T-helper 2 cell treated with Interferon-gamma antibody and Interleukin-4, amounts not matched to agents 5 μg/mL and 100 μg/mL, for 36 hours (primary cell): ENCODE data around the gene KRCC1.
"Not testable (repeated sequence)": the region's sequence is repeated elsewhere in the genome, so short reads cannot be mapped to it uniquely, and the experiment has no call there.

Source experiments
- DNase-seq: peaks from one replicate; pipeline ENCODE4 v3.0.0; 2021; ENCODE audit warnings: low spot score
- H3K27ac Mint-ChIP-seq: one replicate; pipeline ENCODE4 v1.8.0; 2021; ENCODE audit warnings: mild to moderate bottlenecking, mixed read lengths
- H3K27me3 Mint-ChIP-seq: one replicate; pipeline ENCODE4 v1.8.0; 2021; ENCODE audit warnings: low read depth, mixed read lengths
- H3K36me3 Mint-ChIP-seq: one replicate; pipeline ENCODE4 v1.8.0; 2021; ENCODE audit warnings: low read depth, mixed read lengths
- H3K4me1 Mint-ChIP-seq: one replicate; pipeline ENCODE4 v1.8.0; 2021; ENCODE audit warnings: low read depth, mixed read lengths
- H3K4me3 Mint-ChIP-seq: one replicate; pipeline ENCODE4 v1.8.0; 2022; ENCODE audit warnings: mild to moderate bottlenecking, moderate library complexity, mixed read lengths
- H3K9me3 Mint-ChIP-seq: one replicate; pipeline ENCODE4 v1.8.0; 2021; ENCODE audit warnings: mixed read lengths

KRCC1 gene

DNA sequence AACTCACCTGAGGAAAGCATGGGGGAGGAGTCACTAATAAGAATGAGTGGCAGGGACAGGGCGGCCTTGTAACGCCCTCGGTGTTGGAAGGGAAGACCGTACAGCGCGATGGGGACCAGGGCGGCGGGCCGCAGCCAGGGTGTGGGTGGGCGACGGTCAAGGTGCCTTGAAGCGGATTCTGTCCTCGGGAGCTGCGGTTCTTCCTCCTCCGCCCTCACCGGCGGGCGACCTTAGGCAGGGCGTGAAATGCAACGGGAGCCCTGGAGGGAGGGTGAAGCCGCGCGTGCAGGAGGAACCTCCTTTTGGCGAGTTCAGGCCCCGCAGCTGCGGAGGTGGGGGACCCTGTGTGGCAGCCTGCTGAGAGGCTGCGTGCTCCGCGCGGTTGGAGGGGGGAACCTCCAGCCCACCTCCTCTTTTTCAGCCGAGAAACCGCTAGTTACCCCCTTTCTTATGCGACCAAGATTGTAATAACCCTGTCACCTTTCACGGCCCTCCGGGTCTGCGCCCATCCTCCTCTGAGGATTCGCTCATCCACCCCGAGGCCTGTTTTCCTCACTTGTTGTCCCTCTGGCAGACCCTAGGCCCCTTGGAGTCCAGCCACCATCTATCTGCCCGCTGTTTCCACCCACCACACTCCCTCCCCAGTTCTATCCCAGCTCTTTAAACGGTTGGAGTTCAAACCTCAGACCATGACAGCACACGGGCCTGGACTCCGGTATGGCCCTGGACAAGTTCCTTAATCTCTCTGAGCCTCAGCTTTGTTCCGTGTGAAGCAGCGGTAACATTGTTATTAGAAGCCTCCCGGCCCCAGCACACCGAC is 38.4 kb downstream of the KRCC1 start:
- Mint-ChIP-seq H3K4me3 (peak overlapping the region; percentile 98), H3K9me3 (peaks cover 7% of the 10 kb centered on the region), H3K4me1 (peaks cover 20% of the 10 kb centered on the region), H3K36me3 (peaks cover 2% of the 10 kb centered on the region), H3K27ac (peak overlapping the region; percentile 99), H3K27me3 (no peaks in the 10 kb centered on the region)
- no peak for DNase-seq

DNA sequence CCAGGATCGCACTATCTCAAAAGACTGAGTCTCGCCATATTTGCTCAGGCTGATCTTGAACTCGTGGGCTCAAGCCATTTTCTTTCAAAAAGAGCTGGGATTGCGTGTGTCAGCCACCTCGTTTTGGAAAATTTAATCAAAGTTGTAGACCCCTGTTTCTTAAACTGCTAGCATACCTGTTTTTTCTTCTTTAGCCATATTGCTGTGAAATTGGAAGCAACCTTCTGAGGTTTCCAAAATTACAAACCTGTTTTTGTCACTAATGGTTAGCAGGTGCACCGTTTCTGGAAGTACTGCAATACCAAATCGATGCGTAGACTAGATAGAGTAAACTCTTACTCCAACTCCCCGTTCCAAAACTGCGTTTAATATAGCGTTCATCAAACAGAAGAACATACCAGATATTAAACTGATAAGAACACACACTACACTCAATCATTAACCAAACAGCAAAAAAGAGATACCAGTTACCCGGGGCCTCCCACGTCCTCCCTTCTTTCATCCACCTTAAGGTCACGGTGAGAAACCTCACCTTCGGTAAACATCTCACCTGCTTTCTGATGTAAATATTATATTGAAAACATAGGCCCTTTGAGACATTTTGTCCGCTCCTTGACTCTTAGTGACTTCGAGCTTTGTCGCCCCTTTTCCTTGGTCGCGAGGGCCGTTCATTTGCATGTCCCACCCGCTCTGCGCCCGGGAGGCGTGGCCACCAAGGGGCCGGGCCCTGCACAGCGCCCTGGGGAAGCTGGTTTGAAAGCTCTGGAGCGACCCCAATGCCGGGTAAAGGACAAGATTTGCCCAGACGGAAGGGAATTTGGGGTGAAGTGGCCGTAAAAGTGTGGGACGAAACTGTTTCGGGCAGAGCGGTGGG is 39.3 kb downstream of the KRCC1 start, which contains the start of gene RNU2-63P:
Gene RNU2-63P, minus strand, starts transcription at position 462 of the 874 bp plus-strand sequence.
- H3K27ac Mint-ChIP-seq: peak within 1 kb of the TSS; percentile 99
- peaks cover 2% of the 10 kb centered on the region for H3K36me3 Mint-ChIP-seq
- peak; percentile 75 for DNase-seq
- peaks cover 7% of the 10 kb centered on the region for H3K9me3 Mint-ChIP-seq
- H3K4me3 Mint-ChIP-seq: peak within 1 kb of the TSS; percentile 98
- peaks cover 20% of the 10 kb centered on the region for H3K4me1 Mint-ChIP-seq
- no peaks in the 10 kb centered on the region for H3K27me3 Mint-ChIP-seq

DNA sequence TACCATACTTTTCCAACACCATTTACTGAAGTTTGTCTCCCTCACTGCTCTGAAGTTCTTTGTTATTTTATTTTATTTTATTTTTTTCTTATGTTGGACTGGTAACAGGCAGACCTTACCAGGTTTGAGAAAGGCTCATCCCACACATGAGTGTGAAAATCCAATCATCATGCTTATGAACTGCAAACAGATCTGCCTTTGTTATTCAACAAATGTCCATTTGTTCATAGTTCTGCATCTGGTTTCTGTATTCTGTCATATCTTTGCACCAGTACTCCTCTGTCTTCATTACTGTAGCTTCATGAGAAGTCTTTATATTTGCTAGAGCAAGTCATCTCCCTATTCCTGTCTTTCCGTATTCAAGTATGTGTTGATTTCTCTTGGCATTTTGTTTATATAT is 44.6 kb downstream of the KRCC1 start:
- Mint-ChIP-seq H3K4me1 (peaks cover 4% of the 10 kb centered on the region), H3K27me3 (no peaks in the 10 kb centered on the region), H3K9me3 (no peaks in the 10 kb centered on the region), H3K4me3 (no peak overlapping the region), H3K27ac (no peak overlapping the region), H3K36me3 (no peaks in the 10 kb centered on the region)
- no peak for DNase-seq

DNA sequence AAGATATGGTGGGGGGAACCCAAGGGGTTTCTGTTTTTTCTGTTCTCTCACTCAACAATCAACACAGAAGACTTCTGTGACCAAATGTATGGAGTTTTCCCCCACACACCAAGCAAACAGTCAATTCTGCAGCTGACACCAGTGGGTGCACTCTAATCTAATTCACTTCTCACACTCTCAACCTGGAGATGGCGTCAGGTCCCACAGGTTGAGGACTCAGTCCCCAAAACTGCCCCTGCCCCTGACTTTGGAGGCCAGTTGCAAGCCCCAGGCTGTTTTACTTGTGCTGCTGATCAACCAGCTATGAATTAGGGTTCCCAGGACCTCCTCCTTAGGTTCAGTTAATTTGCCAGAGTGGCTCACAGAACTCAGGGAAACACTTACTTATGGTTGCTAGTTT is 45.4 kb downstream of the KRCC1 start:
- H3K27ac Mint-ChIP-seq: no peak overlapping the region
- peaks cover 4% of the 10 kb centered on the region for H3K4me1 Mint-ChIP-seq
- H3K4me3 Mint-ChIP-seq: no peak overlapping the region
- no peaks in the 10 kb centered on the region for H3K27me3 Mint-ChIP-seq
- no peak for DNase-seq
- no peaks in the 10 kb centered on the region for H3K9me3 Mint-ChIP-seq
- no peaks in the 10 kb centered on the region for H3K36me3 Mint-ChIP-seq

DNA sequence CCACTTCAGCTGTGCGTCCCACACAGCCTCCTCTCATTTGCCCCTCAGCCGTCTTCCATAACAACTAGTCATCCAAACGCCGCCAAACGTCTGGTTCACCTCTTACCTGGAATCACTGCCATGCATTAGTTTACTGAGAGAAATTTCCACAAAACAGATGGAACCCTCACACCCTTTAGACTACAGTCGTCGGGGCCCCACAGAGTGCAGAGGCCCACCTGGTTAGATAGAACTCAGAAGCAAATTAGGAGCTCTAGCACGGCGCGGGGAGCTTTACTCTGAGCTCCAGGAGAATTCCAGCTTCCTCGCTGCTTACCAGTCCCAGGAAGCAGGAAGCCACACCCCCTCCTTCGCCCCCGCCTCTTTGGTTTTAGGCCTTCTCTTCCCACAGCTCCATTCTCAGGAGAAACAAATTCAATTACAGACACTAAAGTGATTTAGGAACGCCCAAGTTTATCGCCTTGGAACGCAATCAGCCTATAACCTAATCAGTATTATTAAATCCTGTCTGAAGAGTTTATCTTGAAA is 48.6 kb downstream of the KRCC1 start:
- peaks cover 2% of the 10 kb centered on the region for H3K4me1 Mint-ChIP-seq
- H3K4me3 Mint-ChIP-seq: no peak overlapping the region
- H3K9me3 Mint-ChIP-seq: no peaks in the 10 kb centered on the region
- H3K36me3 Mint-ChIP-seq: no peaks in the 10 kb centered on the region
- peaks cover 2% of the 10 kb centered on the region for H3K27me3 Mint-ChIP-seq
- DNase-seq: no peak
- no peak overlapping the region for H3K27ac Mint-ChIP-seq

DNA sequence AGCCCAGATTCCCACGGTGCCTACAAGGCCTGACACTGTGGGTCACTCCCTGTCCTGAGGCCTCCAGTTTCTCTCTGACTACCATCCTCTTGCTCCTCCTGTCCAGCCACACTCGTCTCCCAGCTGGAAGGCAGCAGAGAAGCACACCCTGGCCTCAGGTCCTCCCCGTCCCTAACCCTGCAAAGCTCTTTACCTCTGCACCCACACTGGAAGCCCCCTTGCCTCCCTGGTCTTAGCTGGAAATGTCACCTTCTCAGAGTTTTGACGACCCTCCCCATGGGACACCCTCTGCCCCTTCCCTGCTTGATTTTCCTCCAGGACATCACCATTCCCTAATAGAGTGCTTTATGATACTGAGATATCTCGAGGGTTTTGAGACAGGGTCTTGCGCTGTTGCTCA is 49.8 kb downstream of the KRCC1 start:
- no peak for DNase-seq
- Mint-ChIP-seq H3K27ac (no peak overlapping the region), H3K4me1 (peaks cover 7% of the 10 kb centered on the region), H3K4me3 (no peak overlapping the region), H3K36me3 (no peaks in the 10 kb centered on the region), H3K27me3 (peaks cover 2% of the 10 kb centered on the region), H3K9me3 (no peaks in the 10 kb centered on the region)

DNA sequence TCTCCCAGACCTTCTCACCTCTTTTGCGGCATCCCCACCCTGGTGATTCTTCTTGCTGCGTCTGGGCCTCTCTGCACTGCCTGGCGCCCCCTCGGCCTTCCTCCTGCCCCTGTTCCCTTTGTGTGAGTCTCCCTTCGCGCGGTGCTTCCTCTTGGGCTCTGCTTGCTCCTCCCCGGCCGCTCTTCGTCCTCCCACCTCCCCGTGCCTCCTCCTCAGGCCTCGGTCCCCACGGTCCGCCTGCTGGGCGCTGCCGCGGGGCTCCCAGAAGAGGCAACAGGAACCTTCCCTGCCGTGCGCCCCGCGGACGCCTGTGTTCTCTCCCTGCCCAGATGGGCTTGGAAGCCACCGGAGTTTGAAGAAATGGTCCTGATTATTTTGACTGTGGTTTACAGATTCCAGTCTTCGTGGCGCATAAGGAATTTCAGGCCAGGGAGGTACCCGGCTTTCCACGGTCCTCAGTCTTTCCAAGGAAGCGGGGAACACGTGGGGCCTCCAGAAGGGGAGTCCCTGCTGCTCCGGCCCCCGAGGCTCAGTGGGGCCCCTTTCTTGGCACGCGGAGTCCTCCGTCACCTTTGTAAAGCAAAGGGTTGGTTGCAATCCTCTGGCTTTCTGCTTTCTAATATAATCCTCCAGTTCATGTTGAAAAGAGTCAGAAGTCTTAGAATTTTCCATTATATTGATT is 52.4 kb downstream of the KRCC1 start:
- Mint-ChIP-seq H3K9me3 (no peaks in the 10 kb centered on the region), H3K27me3 (peaks cover 2% of the 10 kb centered on the region), H3K4me1 (peaks cover 5% of the 10 kb centered on the region), H3K36me3 (no peaks in the 10 kb centered on the region), H3K27ac (no peak overlapping the region), H3K4me3 (no peak overlapping the region)
- no peak for DNase-seq

DNA sequence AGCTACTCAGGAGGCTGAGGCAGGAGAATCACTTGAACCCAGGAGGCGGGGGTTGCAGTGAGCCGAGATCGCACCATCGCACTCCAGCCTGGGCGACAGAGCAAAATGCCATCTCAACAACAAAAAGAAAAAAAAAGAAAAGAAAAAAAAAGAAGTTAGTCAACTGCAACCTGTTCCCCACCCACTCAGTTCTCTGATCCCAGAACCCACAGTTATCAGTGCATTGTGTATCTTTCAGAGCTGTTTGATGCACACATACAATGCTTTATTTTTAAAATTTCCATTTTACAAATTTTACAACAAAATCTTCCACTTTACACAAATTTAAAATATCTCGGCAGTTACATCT is 53.2 kb downstream of the KRCC1 start:
- Mint-ChIP-seq H3K27ac (no peak overlapping the region), H3K9me3 (no peaks in the 10 kb centered on the region), H3K4me3 (no peak overlapping the region), H3K4me1 (peaks cover 5% of the 10 kb centered on the region), H3K27me3 (peaks cover 2% of the 10 kb centered on the region), H3K36me3 (no peaks in the 10 kb centered on the region)
- DNase-seq: no peak

DNA sequence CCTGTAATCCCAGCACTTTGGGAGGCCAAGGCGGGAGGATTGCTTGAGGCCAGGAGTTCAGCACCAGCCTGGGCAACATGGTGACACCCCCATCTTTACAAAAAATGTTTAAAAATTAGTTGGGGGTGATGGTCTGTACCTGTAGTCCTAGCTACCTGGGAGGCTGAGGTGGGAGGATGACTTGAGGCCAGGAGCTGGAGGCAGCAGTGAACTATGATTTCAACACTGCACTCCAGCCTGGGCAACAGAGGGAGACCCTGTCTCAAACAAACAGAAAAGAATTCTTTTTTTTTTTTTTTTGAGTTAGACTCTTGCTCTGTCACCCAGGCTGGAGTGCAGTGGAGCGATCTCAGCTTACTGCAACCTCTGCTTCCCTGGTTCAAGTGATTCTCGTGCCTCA is 55.1 kb downstream of the KRCC1 start:
- not testable (repeated sequence) for H3K36me3 Mint-ChIP-seq, H3K9me3 Mint-ChIP-seq, H3K27me3 Mint-ChIP-seq, H3K27ac Mint-ChIP-seq, H3K4me3 Mint-ChIP-seq, H3K4me1 Mint-ChIP-seq, DNase-seq

DNA sequence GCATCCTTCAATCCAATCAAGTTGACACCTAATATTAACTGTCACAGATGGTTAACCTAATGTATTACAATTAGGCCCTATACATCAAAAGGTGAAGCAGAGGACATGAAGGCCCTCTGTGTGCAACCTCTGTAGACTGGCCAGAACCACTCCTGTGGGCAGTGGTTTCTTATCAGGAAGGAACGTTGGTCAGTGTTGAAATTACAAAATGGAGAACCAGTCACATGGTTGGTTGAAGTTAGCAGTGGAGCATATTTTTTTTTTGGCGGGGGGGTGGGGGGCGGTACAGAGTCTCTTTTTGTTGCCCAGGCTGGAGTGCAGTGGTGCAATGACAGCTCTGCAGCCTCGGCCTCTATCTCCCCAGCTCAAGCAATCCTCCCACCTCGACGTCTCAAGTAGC is 59.0 kb downstream of the KRCC1 start:
- no peak overlapping the region for H3K27ac Mint-ChIP-seq
- no peaks in the 10 kb centered on the region for H3K9me3 Mint-ChIP-seq
- H3K4me3 Mint-ChIP-seq: no peak overlapping the region
- no peaks in the 10 kb centered on the region for H3K36me3 Mint-ChIP-seq
- H3K4me1 Mint-ChIP-seq: peaks cover 2% of the 10 kb centered on the region
- H3K27me3 Mint-ChIP-seq: no peaks in the 10 kb centered on the region
- no peak for DNase-seq

DNA sequence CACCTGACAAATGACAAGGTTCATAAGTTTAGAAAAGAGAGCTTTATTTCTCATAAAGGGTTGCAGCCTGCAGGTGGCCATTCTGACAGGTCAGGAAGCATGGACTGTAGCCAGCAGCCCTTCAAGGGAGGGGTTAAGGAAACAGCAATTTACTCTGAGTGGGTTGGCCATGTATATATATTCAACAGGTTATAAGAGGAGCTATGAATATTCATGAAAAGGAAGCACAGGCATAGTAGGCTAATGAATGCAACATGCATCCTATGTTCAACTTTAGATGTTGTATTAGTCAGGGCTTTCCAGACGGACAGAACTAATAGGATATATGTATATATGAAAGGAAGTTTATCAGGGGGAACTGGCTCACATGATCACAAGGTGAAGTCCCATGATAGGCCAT is 59.8 kb downstream of the KRCC1 start:
- H3K4me1 Mint-ChIP-seq: no peaks in the 10 kb centered on the region
- H3K4me3 Mint-ChIP-seq: no peak overlapping the region
- H3K36me3 Mint-ChIP-seq: no peaks in the 10 kb centered on the region
- H3K9me3 Mint-ChIP-seq: no peaks in the 10 kb centered on the region
- DNase-seq: no peak
- H3K27me3 Mint-ChIP-seq: no peaks in the 10 kb centered on the region
- H3K27ac Mint-ChIP-seq: no peak overlapping the region

DNA sequence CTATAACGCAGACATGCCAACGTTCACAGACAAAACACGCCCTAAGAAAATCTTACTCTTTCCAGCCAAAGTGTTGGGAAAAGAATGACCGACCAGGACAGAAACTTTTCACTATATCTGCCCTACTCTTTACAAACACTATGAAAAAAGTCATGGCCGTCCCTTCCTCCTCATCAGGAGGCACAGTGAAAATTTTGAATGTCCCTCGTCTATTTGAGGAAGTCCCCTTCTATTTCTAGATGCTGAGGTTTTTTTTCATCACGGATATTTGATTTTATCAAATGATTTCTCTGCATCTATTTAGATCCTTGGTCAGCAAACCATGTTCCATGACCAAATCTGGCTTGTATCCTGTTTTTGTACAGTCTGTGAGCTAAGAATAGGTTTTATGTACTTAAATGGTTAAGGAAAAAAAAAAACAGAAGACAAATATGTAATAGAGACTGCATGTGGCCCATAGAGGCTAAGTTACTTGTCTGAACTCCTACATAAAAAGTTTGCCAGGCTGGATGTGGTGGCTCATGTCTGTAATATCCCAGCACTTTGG is 61.2 kb downstream of the KRCC1 start:
- not testable (repeated sequence) for H3K36me3 Mint-ChIP-seq, H3K27ac Mint-ChIP-seq, H3K27me3 Mint-ChIP-seq, H3K9me3 Mint-ChIP-seq, DNase-seq, H3K4me1 Mint-ChIP-seq, H3K4me3 Mint-ChIP-seq

DNA sequence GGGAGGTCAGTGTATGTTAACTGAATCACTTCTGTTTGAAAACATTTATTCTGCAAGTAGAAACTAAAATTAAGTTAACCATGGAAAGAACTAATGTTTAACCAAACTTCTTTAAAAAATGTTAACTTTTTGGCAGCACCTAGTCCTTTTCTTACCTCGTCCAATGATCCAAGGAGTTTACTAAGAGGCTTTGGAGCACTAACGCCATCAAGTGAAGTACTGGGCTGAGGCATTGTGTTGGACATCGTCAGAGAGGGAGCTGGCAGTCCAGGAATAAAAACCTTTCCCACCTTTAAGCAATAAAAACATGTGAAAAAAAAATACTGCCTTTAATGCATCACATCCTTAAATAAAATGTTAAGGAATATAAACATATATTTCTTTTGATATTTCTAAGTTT is 63.0 kb downstream of the KRCC1 start:
- not testable (repeated sequence) for DNase-seq, H3K36me3 Mint-ChIP-seq, H3K4me3 Mint-ChIP-seq, H3K27me3 Mint-ChIP-seq, H3K4me1 Mint-ChIP-seq, H3K9me3 Mint-ChIP-seq, H3K27ac Mint-ChIP-seq

DNA sequence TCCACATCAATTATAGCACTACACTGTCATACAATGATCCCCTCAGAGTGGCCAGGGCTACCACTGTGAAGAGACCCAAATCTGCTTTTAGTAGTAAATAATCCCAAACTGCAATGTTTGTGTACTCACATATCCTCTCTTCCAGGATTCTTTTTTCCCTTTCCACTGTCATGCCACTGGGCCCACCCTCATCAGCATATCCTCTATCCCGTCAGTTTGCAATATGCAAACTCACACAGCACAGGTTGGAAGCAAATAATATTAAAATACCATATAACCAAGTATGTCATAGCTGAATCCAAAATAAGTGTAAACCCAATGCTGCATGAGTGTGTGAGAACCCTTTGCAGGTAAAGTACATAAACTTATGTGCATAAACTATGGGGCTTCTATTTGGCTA is 68.1 kb downstream of the KRCC1 start:
- not testable (repeated sequence) for DNase-seq, H3K27me3 Mint-ChIP-seq

More for the DNA sequence above, 68.1 kb downstream of the KRCC1 start:
- not testable (repeated sequence) for H3K27ac Mint-ChIP-seq, H3K36me3 Mint-ChIP-seq, H3K4me3 Mint-ChIP-seq, H3K4me1 Mint-ChIP-seq, H3K9me3 Mint-ChIP-seq
